Activated naive CD8-positive, alpha-beta T cell treated with anti-CD3 and anti-CD28 coated beads, Interleukin-2, amount 10 ng/mL, durations not matched to agents 7 days and 5 days (primary cell): ENCODE results near the gene TMEM18. TPM values are rescaled to one million over a fixed set of nuclear protein-coding genes. Genes with fewer than 3 reads are reported as not detected.

ENCODE experiments used
- ATAC-seq: fragments of 150-1000 bp; cut with Tn5 transposase; one replicate; pipeline ENCODE4 v1.10.0; 2021; ENCODE audit warnings: low read depth, moderate library complexity
- POLR2A ChIA-PET: fragments of 350-600 bp; sonication (Branson Sonifier 250); formaldehyde crosslinking; loops from one replicate; lab custom pipeline; 2021; ENCODE audit warnings: antibody characterized with exemption; lab: Charles Lee
- DNase-seq: peaks from one replicate; pipeline ENCODE4 v3.0.0; 2021
- H3K27ac Mint-ChIP-seq: one replicate; pipeline ENCODE4 v1.8.0; 2022; ENCODE audit warnings: mild to moderate bottlenecking, mixed read lengths
- H3K27me3 Mint-ChIP-seq: one replicate; pipeline ENCODE4 v1.8.0; 2022; ENCODE audit warnings: mild to moderate bottlenecking, moderate library complexity, mixed read lengths
- H3K36me3 Mint-ChIP-seq: one replicate; pipeline ENCODE4 v1.8.0; 2021; ENCODE audit warnings: mild to moderate bottlenecking, mixed read lengths
- H3K4me1 Mint-ChIP-seq: one replicate; pipeline ENCODE4 v1.8.0; 2021; ENCODE audit warnings: mixed read lengths
- H3K4me3 Mint-ChIP-seq: one replicate; pipeline ENCODE4 v1.8.0; 2022; ENCODE audit warnings: mild to moderate bottlenecking, moderate library complexity, mixed read lengths
- H3K9me3 Mint-ChIP-seq: one replicate; pipeline ENCODE4 v1.8.0; 2021; ENCODE audit warnings: mixed read lengths
- total RNA-seq, 2 experiments: library from RNA; stranded (reverse); gene quantifications; one replicate each; pipeline ENCODE4 v1.2.3, GENCODE V29; 2021

TMEM18 gene
- total RNA-seq, 2 experiments from 2014 or later: 30.4 to 31.3 TPM

DNA sequence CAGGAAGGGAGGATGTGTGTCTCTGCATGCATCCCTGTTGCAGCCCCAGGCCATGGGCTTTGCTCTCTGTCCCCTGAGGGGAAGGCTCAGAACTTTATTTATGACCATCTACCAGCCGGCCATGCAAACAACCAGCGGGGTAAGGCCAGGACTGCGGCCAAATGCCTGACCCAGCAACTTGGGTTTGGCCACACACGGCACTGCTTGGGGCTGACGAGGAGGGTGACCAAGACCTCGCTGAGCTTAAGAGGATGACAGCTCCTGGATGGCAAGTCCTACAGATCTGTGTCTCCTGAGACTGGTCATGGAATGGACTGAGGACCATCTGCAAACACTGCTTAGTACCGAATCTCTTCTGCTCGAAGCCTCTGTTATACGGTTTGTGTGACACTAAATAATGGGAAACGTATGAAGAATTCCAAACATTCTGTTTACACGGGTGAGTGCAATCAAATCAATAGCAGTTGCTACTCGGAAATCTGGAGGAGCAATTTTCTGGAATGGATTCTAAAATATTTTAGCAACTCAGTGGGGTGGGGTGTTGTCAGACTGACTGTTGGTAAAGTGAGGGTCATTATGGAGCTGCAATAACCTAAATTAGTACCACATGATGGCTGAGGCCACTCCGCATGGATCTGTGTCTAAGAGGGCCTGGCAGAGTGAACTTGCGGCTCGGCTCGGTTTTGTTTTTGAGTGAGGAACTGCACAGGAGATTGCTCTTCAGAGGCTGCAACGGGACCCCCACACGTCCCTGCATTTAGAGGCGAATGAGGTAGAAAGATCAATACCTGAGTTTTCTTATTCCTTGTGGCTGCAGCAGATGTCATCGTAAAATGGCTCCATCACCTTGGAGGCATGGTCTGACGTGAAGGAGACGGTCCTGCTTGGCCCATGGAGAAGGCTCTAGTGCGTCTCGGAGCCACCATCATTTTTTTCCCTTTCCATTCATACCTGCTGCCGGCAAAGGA is 26.6 kb downstream of the TMEM18 start:
- ATAC-seq: no peak
- peaks cover 12% of the 10 kb centered on the region for H3K4me1 Mint-ChIP-seq
- H3K4me3 Mint-ChIP-seq: no peak overlapping the region
- POLR2A ChIA-PET: no interaction called here
- no peaks in the 10 kb centered on the region for H3K36me3 Mint-ChIP-seq
- no peak for DNase-seq
- H3K9me3 Mint-ChIP-seq: no peaks in the 10 kb centered on the region
- peaks cover 6% of the 10 kb centered on the region for H3K27me3 Mint-ChIP-seq
- no peak overlapping the region for H3K27ac Mint-ChIP-seq

DNA sequence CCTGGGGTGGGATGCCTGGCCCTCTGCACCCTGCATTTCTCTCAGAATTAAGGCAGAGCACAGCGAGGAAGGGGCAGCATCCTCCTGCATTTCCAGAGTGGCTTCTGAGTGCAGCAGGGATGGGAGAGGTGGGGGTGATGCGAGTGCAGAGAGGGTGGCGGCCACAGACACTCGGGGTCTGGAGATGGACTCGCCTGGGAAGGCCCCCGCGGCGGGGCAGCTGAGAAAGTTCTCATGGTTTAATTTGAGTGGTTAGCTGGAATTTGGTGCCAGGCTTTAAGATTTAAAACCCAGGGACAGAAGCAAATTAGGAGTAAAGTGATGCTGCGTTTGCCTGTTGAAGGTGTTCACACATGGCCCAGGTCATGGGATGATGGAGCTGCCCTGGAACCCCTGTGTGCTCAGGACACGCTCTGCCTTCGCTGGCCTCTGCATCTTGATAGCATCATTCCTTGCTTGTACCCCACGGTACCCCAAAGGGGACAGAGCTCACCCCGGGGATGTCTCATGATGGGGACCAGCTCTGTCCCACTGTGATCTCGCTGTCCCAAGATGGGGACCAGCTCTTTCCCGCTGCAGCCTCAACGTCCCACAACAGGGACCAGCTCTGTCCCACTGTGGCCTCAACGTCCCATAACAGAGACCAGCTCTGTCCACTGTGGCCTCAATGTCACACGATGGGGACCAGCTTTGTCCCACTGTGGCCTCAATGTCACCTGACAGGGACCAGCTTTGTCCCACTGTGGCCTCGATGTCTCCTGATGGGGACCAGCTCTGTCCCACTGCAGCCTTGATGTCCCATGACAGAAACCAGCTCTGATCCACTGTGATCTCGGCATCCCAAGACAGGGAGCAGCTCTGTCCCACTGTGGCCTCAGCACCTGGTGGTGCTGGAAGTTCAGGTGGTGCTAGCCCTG is 27.5 kb downstream of the TMEM18 start:
- POLR2A ChIA-PET: no interaction called here
- no peak for DNase-seq
- ATAC-seq: no peak
- H3K36me3 Mint-ChIP-seq: no peaks in the 10 kb centered on the region
- H3K27ac Mint-ChIP-seq: no peak overlapping the region
- H3K4me1 Mint-ChIP-seq: peaks cover 7% of the 10 kb centered on the region
- peaks cover 6% of the 10 kb centered on the region for H3K27me3 Mint-ChIP-seq
- no peaks in the 10 kb centered on the region for H3K9me3 Mint-ChIP-seq
- no peak overlapping the region for H3K4me3 Mint-ChIP-seq

DNA sequence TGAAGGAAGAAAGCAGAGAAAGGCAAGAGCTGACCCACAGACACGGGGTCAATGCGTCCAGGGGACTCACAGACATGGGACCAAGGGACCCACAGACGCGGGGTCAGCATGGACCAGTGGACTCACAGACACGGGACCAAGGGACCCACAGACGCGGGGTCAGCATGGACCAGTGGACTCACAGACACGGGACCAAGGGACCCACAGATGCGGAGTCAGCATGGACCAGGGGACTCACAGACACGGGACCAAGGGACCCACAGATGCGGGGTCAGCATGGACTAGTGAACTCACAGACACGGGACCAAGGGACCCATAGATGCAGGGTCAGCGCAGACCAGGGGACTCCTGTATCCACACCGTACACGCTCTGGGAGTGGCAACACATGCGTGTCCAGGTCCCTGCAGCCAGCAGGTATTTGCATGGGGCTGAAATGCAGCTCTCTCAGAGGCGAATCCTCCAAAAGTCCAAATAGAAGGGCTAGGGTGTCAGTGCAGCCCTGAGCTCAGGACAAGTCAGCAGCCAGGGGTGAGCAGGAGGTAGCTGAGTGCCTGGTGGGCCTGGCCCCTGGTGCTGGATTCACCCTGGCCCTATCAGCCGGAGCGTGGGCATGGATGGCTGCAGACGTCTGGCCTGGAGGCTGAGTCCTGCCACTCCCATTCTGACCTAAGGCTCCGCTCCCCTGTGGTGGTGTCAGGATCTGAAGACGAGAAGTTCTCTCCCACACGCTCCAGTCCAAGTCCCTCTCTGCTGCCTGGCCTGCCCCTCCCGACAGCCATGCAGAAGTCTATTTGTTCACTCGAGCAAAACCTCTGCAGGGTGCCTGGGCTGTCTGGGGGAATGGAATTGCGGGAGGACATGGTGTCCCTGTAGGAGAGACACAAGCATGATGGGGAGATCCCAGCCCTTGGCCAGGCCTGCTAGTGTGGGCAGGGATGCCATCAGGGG is 28.5 kb downstream of the TMEM18 start:
- Mint-ChIP-seq H3K27ac (no peak overlapping the region), H3K27me3 (peaks cover 6% of the 10 kb centered on the region), H3K36me3 (no peaks in the 10 kb centered on the region), H3K4me3 (no peak overlapping the region), H3K9me3 (no peaks in the 10 kb centered on the region), H3K4me1 (peaks cover 7% of the 10 kb centered on the region)
- DNase-seq (no peak), ATAC-seq (no peak)
- POLR2A ChIA-PET: no interaction called here

DNA sequence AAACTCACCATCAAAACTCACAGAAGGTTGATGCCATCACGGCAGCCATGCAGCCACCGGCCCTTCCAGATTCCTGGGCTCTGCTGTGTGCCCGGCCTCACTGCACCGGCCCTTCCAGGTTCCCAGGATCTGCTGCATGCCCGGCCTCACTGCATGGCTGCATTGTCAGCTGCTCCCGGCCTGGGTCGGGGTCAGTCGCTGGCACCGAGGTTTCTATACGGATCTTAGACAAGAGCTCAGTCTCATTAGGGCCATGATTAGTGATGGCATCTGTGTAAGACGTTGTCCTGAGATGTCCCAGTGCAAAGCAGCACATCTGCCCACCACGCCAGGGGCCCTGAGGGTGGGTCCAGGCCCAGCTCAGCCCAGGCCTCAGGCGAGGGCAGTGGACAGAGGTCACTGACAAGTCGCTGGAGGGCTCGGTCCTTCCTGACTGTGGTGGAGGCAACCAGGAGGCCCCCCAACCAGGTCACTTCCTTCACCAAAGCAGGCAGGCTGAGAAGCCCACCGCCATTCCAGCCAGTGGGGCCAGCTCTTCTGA is 29.4 kb downstream of the TMEM18 start:
- Mint-ChIP-seq H3K27ac (no peak overlapping the region), H3K36me3 (no peaks in the 10 kb centered on the region), H3K4me3 (no peak overlapping the region), H3K27me3 (peaks cover 8% of the 10 kb centered on the region), H3K4me1 (peaks cover 2% of the 10 kb centered on the region), H3K9me3 (no peaks in the 10 kb centered on the region)
- POLR2A ChIA-PET: no interaction called here
- DNase-seq: no peak
- ATAC-seq: no peak

DNA sequence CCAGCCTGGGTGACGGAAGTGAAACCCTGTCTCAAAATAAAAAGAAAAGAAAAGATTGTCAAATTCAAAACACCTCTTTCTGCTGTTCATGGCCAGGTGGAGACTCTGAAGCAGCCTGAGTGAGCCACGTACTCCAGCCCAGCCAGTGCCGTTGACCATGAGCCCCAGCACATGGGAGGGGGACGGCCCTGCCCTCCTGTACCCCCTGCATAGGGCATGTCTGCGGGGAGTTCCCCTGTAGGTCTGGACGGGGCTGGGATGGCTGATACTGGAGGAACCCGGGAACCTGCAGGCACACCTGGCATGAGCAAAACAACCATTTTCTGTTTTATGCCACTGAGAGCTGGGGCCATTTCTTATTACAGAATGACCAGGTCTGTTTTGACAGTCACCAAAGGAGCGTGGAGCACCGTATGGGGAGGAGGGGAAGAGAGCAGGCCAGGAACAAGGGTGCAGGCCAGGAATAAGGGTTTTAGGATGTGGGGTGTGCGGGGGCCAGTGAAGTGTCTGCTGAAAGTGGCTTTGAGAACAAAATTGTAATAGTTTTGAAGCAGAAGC is 30.1 kb downstream of the TMEM18 start:
- Mint-ChIP-seq H3K27me3 (peaks cover 8% of the 10 kb centered on the region), H3K27ac (no peak overlapping the region), H3K4me1 (no peaks in the 10 kb centered on the region), H3K36me3 (no peaks in the 10 kb centered on the region), H3K9me3 (no peaks in the 10 kb centered on the region), H3K4me3 (no peak overlapping the region)
- ATAC-seq (no peak), DNase-seq (no peak)
- POLR2A ChIA-PET: no interaction called here

DNA sequence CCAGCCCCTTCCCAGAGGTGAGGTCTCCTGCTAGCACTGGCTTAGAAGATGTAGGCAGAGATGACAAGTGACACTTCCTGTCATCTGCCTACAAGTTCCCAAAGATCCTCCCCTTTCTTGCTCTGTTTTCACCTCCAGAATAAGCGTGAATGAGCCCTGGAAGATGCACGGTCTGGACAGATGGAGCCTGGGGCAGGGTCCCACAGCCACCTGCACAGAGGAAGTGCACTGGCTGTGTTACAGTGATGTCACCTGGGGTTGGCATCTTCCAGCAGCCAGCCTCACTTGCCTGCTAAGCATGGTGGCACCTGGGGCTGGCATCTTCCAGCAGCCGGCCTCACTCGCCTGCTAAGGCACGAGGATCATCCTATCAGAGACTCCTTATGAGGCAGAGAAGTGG is 32.3 kb downstream of the TMEM18 start:
- Mint-ChIP-seq H3K4me3 (no peak overlapping the region), H3K4me1 (no peaks in the 10 kb centered on the region), H3K27me3 (peaks cover 8% of the 10 kb centered on the region), H3K9me3 (no peaks in the 10 kb centered on the region), H3K27ac (no peak overlapping the region), H3K36me3 (no peaks in the 10 kb centered on the region)
- ATAC-seq (no peak), DNase-seq (no peak)
- POLR2A ChIA-PET: no interaction called here

DNA sequence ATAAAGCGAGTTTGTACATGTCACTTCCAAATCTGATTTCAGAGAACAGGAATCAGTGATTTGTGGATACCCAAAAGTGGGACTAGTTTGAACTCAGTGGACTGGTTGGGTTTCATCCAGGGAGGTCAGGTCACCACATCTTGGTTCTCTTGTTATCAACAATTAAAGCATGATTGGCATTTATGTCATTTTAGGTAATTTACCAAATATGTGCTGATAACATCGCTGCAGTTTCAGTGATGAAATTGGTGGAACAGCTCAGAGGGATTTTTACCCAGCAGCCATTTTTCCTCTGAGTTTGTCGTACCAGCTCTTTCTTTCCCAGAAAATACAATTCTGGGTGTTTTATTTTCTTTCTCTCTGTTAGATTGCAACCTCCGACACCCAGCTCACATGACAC is 33.4 kb downstream of the TMEM18 start:
- Mint-ChIP-seq H3K27ac (no peak overlapping the region), H3K4me1 (no peaks in the 10 kb centered on the region)

DNA sequence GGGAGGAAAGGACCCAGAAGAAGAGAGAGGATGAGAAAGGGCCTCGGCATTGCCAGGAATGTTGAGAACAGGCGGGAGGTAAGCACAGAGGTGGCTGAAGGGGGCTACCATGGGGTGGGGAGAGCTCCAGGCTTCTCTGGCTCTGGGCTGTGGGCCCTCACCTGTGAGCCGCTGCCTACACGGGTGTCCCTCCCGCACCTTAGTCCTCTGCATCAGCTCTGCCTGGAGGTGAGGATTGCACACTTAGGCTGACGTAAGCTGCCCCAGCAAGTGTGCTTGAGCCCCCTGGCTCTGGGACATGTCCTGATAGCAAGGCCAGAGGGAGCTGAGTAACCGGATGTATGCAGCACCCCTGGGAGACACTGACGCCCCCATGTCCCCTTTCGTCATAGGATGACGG is 33.9 kb downstream of the TMEM18 start:
- Mint-ChIP-seq H3K36me3 (no peaks in the 10 kb centered on the region), H3K27ac (no peak overlapping the region), H3K27me3 (peaks cover 9% of the 10 kb centered on the region)

More for the DNA sequence above, 33.4 kb downstream of the TMEM18 start:
- POLR2A ChIA-PET: no interaction called here
- H3K4me3 Mint-ChIP-seq: no peak overlapping the region
- ATAC-seq: no peak
- H3K9me3 Mint-ChIP-seq: no peaks in the 10 kb centered on the region
- no peaks in the 10 kb centered on the region for H3K36me3 Mint-ChIP-seq
- peaks cover 9% of the 10 kb centered on the region for H3K27me3 Mint-ChIP-seq
- DNase-seq: no peak

DNA sequence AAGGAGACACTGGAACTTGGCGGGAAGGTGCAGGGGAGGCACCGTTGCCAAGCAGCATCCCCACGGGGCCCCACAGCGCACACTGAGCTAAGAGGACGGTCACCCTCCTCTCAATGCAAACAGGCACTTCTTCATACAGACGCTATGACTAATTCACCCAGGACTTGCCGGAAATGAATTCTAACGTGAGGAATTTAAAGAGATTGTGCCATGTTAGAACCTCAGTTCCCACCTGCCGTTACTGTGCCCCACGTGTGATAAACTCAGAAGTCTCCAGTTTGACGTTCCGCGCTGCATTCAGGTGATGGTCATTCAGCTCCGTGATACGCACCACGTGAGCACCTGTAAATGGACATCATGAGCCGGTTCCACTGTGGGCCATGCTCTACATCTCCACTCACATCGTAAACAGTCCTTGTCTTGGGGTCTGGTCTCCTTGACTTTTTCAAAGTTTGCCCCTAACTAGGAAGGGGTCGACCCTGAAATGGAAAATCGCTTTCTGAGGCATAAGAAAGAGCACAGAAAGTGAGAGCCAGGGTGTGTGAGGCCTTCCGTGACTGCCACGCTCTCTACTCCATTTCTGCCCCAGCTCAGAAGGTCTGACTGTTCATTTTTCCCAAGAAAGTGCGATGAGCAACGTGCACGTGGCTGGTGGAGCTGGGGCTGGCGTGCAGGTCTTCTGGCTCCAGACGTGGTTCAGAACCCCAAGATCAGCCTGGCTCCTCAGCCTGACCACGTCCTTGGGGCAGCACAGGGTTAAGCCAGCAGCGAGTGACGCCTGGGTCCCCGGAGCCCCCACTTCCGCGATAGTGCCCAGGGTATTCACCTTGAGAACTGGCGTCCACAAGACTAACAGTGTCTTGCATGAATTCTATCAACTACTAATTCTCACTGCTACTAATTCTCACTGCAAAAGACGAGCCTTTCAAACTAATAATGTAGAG is 35.1 kb downstream of the TMEM18 start:
- Mint-ChIP-seq H3K27me3 (peaks cover 9% of the 10 kb centered on the region), H3K9me3 (no peaks in the 10 kb centered on the region), H3K36me3 (no peaks in the 10 kb centered on the region), H3K4me1 (no peaks in the 10 kb centered on the region), H3K4me3 (no peak overlapping the region), H3K27ac (no peak overlapping the region)
- no peak for ATAC-seq
- no peak for DNase-seq
- POLR2A ChIA-PET: no interaction called here

More for the DNA sequence above, 33.9 kb downstream of the TMEM18 start:
- POLR2A ChIA-PET: no interaction called here
- Mint-ChIP-seq H3K4me3 (no peak overlapping the region), H3K4me1 (no peaks in the 10 kb centered on the region), H3K9me3 (no peaks in the 10 kb centered on the region)
- no peak for DNase-seq
- no peak for ATAC-seq

DNA sequence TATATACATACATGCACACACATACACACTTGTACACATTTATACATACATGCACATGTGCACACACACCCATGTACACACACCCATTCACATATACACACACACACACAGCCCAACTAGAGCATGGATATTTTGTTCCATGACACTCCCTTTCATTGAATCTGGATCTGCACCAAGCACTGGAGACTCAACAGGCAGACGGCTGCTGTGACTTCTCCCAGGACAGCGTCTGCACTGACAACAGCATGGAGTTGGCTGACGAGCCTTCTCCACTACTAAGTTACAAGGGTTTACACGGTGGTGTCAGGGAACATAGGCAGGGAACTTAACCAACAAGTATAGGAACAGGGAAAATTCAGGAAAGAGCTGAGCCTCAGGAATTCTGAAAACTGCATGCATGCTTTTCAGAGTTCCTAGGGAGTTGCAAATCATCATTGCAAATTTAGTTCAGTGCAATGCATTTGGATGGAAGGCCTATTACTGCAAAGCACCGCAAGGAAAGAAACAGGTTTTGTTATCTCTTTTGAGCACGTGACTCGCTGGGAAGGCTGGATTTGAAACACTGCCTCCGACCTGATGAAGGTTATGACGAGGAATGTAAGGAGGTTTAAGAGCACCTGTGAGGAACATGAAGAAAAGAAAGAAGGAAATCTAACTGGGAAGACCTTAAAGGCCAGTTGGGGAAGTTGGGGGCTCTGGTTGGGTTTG is 35.9 kb downstream of the TMEM18 start:
- no peak for ATAC-seq
- Mint-ChIP-seq H3K27ac (no peak overlapping the region), H3K9me3 (no peaks in the 10 kb centered on the region), H3K4me3 (no peak overlapping the region), H3K36me3 (no peaks in the 10 kb centered on the region), H3K27me3 (peaks cover 5% of the 10 kb centered on the region), H3K4me1 (peaks cover 2% of the 10 kb centered on the region)
- no peak for DNase-seq
- POLR2A ChIA-PET: no interaction called here

DNA sequence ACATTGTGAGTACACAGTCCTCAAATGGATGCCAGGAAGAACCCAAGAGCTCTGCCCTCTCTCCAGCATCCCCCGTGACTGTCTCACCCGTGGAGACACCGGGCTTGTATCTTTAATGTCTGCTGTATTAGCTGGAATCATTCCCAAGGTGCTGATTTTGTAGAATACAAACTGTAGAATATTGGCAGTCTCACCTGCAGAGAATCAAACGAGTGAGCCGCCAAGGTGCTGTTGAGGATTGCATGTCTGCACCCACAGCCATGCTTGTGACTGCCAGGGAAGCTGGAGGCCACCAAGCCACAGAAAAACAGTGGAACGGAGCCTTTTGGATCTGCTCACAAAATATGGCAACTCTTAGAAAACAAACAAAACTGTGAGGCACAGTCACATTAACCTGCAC is 37.5 kb downstream of the TMEM18 start:
- Mint-ChIP-seq H3K27me3 (peaks cover 3% of the 10 kb centered on the region), H3K27ac (no peak overlapping the region), H3K36me3 (no peaks in the 10 kb centered on the region), H3K4me1 (peaks cover 2% of the 10 kb centered on the region), H3K9me3 (no peaks in the 10 kb centered on the region), H3K4me3 (no peak overlapping the region)
- no peak for DNase-seq
- ATAC-seq: no peak
- POLR2A ChIA-PET: no interaction called here
